ENCODE results near the gene PTPN4. TPM values are rescaled to one million over a fixed set of nuclear protein-coding genes. Genes with fewer than 3 reads are reported as not detected.

PTPN4 gene
- total and polyA plus RNA-seq, 2 donors (not counting 3 experiments of a cell fraction or from before 2014, with no cell fraction given) = 6.8 to 29.6 TPM

DNA sequence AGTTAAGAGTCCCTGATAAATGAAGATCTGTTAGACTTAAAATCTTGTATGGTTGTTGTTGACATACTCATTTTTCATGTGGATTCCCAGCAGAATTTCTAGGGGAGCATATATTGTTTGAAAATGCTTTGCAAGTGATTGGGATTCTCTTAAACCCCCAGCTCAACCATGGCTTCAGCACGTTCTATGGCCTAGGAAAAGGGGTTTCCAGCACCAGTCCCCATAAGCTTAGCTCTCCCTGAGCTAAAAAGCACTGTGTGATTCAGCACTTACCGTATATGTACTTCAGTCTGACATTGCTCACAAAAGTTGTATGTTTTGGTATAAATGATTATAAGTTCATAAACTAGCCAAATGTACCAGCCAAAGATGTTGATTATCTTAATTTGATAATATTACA, 173.1 kb downstream of the PTPN4 start:
- H3K4me3 ChIP-seq (replicated peaks in 1 of 3; ENCODE audit: insufficient read depth in 1 of 3, low read depth in 1 of 3, low read length in 3 of 3) = no peak overlapping the region
- no peaks in the 10 kb centered on the region for H3K9me3 ChIP-seq (replicated peaks; ENCODE audit: control insufficient read depth, insufficient read depth, low read length)
- H3K4me1 ChIP-seq (ENCODE audit: control insufficient read depth, extremely low read depth, insufficient read depth, low read length) = no peaks in the 10 kb centered on the region
- CTCF ChIA-PET = no interaction called here
- dilution Hi-C loops (cut with MboI; ENCODE audit: extremely low pct_ligation_motif_present, low sequenced_read_pairs) (no loop called here), intact Hi-C loops (cut with micrococcal nuclease) (no loop called here)
- DNase-seq (ENCODE audit: low read depth, low spot score) = no peak
- no peaks in the 10 kb centered on the region for H4K20me1 ChIP-seq (replicated peaks; ENCODE audit: control insufficient read depth, extremely low read depth, insufficient read depth, low read length)
- POLR2A ChIA-PET = no interaction called here
- no TSS peak for BruUV-seq (replicated peaks)
- no peaks in the 10 kb centered on the region for H3K79me2 ChIP-seq (ENCODE audit: control insufficient read depth, insufficient read depth, low read length)
- H3K27ac ChIP-seq (ENCODE audit: insufficient read depth, low read depth, low read length) = no peak overlapping the region
- H3K9me1 ChIP-seq (replicated peaks; ENCODE audit: control insufficient read depth, extremely low read depth, insufficient read depth, low read length) = no peaks in the 10 kb centered on the region
- no peak for FAIRE-seq
- no peak overlapping the region for H3K9ac ChIP-seq (replicated peaks; ENCODE audit: extremely low read depth, insufficient read depth, low read length)
- no peak for TF ChIP-seq FOS (IDR thresholded peaks at IDR 0.05; ENCODE audit: borderline replicate concordance, insufficient read depth, low read length)
- TF ChIP-seq POLR2AphosphoS5 (IDR thresholded peaks at IDR 0.05; ENCODE audit: insufficient read depth, low read depth, low read length) = no peak
- TF ChIP-seq JUN (IDR thresholded peaks at IDR 0.05; ENCODE audit: borderline replicate concordance, insufficient read depth, insufficient read length, low read depth) = no peak
- TF ChIP-seq MAX (IDR thresholded peaks at IDR 0.05; ENCODE audit: insufficient read depth, insufficient read length) = no peak
- no peaks in the 10 kb centered on the region for H3K27me3 ChIP-seq (ENCODE audit: control insufficient read depth in 2 of 2, insufficient read depth in 2 of 2, low read length in 2 of 2)
- H3K4me2 ChIP-seq (ENCODE audit: insufficient read depth, low read length) = no peak overlapping the region
- no peak overlapping the region for H2AFZ ChIP-seq (ENCODE audit: low read depth, low read length)
- no peaks in the 10 kb centered on the region for H3K36me3 ChIP-seq (ENCODE audit: control insufficient read depth in 2 of 2, extremely low read depth in 1 of 2, insufficient read depth in 2 of 2, low read length in 2 of 2)

DNA sequence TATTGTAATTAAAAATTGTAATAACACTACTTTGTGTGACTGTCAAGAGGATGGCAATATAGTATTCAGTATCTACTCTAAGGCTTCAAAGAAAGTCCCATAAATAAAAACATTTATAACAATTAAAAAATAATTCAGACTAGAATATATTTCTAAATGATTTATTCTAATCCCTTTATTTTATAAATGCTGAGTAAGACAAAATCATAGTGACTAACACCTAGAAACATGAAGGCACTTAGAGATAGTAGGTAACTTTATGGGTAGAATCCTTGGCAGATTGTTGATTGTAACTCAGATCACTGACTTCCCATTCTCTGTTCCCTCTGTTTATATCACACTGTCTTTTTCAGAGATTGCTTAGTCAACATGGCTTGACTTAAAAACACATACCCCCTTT, 174.6 kb downstream of the PTPN4 start:
- H3K27me3 ChIP-seq (ENCODE audit: control insufficient read depth in 2 of 2, insufficient read depth in 2 of 2, low read length in 2 of 2) = no peaks in the 10 kb centered on the region
- no peak overlapping the region for H3K9ac ChIP-seq (replicated peaks; ENCODE audit: extremely low read depth, insufficient read depth, low read length)
- H3K9me1 ChIP-seq (replicated peaks; ENCODE audit: control insufficient read depth, extremely low read depth, insufficient read depth, low read length) = no peaks in the 10 kb centered on the region
- no peaks in the 10 kb centered on the region for H4K20me1 ChIP-seq (replicated peaks; ENCODE audit: control insufficient read depth, extremely low read depth, insufficient read depth, low read length)
- DNase-seq (ENCODE audit: low read depth, low spot score) = no peak
- dilution Hi-C loops (cut with MboI; ENCODE audit: extremely low pct_ligation_motif_present, low sequenced_read_pairs) = no loop called here
- no peak overlapping the region for H3K4me2 ChIP-seq (ENCODE audit: insufficient read depth, low read length)
- FAIRE-seq = no peak
- no peak for TF ChIP-seq JUN (IDR thresholded peaks at IDR 0.05; ENCODE audit: borderline replicate concordance, insufficient read depth, insufficient read length, low read depth)
- no peak for TF ChIP-seq MAX (IDR thresholded peaks at IDR 0.05; ENCODE audit: insufficient read depth, insufficient read length)
- no peak for TF ChIP-seq POLR2A (IDR thresholded peaks at IDR 0.05; ENCODE audit: low read depth, low read length)
- TF ChIP-seq, protein P1, sequence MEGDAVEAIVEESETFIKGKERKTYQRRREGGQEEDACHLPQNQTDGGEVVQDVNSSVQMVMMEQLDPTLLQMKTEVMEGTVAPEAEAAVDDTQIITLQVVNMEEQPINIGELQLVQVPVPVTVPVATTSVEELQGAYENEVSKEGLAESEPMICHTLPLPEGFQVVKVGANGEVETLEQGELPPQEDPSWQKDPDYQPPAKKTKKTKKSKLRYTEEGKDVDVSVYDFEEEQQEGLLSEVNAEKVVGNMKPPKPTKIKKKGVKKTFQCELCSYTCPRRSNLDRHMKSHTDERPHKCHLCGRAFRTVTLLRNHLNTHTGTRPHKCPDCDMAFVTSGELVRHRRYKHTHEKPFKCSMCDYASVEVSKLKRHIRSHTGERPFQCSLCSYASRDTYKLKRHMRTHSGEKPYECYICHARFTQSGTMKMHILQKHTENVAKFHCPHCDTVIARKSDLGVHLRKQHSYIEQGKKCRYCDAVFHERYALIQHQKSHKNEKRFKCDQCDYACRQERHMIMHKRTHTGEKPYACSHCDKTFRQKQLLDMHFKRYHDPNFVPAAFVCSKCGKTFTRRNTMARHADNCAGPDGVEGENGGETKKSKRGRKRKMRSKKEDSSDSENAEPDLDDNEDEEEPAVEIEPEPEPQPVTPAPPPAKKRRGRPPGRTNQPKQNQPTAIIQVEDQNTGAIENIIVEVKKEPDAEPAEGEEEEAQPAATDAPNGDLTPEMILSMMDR (IDR thresholded peaks at IDR 0.05; ENCODE audit: extremely low read depth in 1 of 2, insufficient read depth in 1 of 2, low read depth in 1 of 2, low read length in 2 of 2) = no peak
- no peak for TF ChIP-seq EZH2 (IDR thresholded peaks at IDR 0.05; ENCODE audit: borderline replicate concordance, low read depth, low read length, severe bottlenecking)
- no peak for TF ChIP-seq FOS (IDR thresholded peaks at IDR 0.05; ENCODE audit: borderline replicate concordance, insufficient read depth, low read length)
- no peak for TF ChIP-seq GATA2 (IDR thresholded peaks at IDR 0.05; ENCODE audit: insufficient read depth, insufficient read length, low read depth, low read length)
- TF ChIP-seq POLR2AphosphoS5 (IDR thresholded peaks at IDR 0.05; ENCODE audit: insufficient read depth, low read depth, low read length) = no peak
- H3K9me3 ChIP-seq (replicated peaks; ENCODE audit: control insufficient read depth, insufficient read depth, low read length) = no peaks in the 10 kb centered on the region
- H2AFZ ChIP-seq (ENCODE audit: low read depth, low read length) = no peak overlapping the region
- H3K4me1 ChIP-seq (ENCODE audit: control insufficient read depth, extremely low read depth, insufficient read depth, low read length) = no peaks in the 10 kb centered on the region
- intact Hi-C loops (cut with micrococcal nuclease) = no loop called here
- no TSS peak for BruUV-seq (replicated peaks)
- POLR2A ChIA-PET = no interaction called here
- no peaks in the 10 kb centered on the region for H3K36me3 ChIP-seq (ENCODE audit: control insufficient read depth in 2 of 2, extremely low read depth in 1 of 2, insufficient read depth in 2 of 2, low read length in 2 of 2)
- no peaks in the 10 kb centered on the region for H3K79me2 ChIP-seq (ENCODE audit: control insufficient read depth, insufficient read depth, low read length)
- CTCF ChIA-PET = interaction anchor here (1.3 kb wide), 1 partner anchor 9 kb away, joined by 7 read pairs; no protein-coding TSS in a partner anchor
- H3K4me3 ChIP-seq (replicated peaks in 1 of 3; ENCODE audit: insufficient read depth in 1 of 3, low read depth in 1 of 3, low read length in 3 of 3) = no peak overlapping the region
- no peak overlapping the region for H3K27ac ChIP-seq (ENCODE audit: insufficient read depth, low read depth, low read length)
